Glutamatergic neuron (in vitro differentiated cells): ENCODE measurements around the gene SCGB2B2. TPM values are rescaled to one million over a fixed set of nuclear protein-coding genes. Genes with fewer than 3 reads are reported as not detected.
"Not testable (repeated sequence)": the region's sequence is repeated elsewhere in the genome, so short reads cannot be mapped to it uniquely, and the experiment has no call there.

Experiments used
- DNase-seq: peaks from one replicate; pipeline ENCODE4 v3.0.0; 2022
- H3K27ac Mint-ChIP-seq: one replicate; pipeline ENCODE4 v1.8.0; 2020; ENCODE audit warnings: mild to moderate bottlenecking, mixed read lengths, inconsistent platforms; ENCODE audit not compliant: unreplicated experiment
- H3K27me3 Mint-ChIP-seq: one replicate; pipeline ENCODE4 v1.8.0; 2020; ENCODE audit warnings: mild to moderate bottlenecking, moderate library complexity, mixed read lengths, inconsistent platforms; ENCODE audit not compliant: unreplicated experiment
- H3K36me3 Mint-ChIP-seq: one replicate; pipeline ENCODE4 v1.8.0; 2020; ENCODE audit warnings: mild to moderate bottlenecking, mixed read lengths, inconsistent platforms; ENCODE audit not compliant: unreplicated experiment
- H3K4me1 Mint-ChIP-seq: one replicate; pipeline ENCODE4 v1.8.0; 2020; ENCODE audit warnings: mild to moderate bottlenecking, low read depth, mixed read lengths, inconsistent platforms; ENCODE audit not compliant: unreplicated experiment
- H3K4me3 Mint-ChIP-seq: one replicate; pipeline ENCODE4 v1.8.0; 2020; ENCODE audit warnings: mild to moderate bottlenecking, mixed read lengths, inconsistent platforms; ENCODE audit not compliant: unreplicated experiment
- H3K9me3 Mint-ChIP-seq: one replicate; pipeline ENCODE4 v1.8.0; 2020; ENCODE audit warnings: mild to moderate bottlenecking, moderate library complexity, mixed read lengths, inconsistent platforms; ENCODE audit not compliant: unreplicated experiment
- CTCF ChIP-seq: fragments of 200-600 bp; sonication (generic); IDR thresholded peaks from one replicate; pipeline ENCODE4 v1.5.0; 2021; ENCODE audit not compliant: partially characterized antibody, unreplicated experiment
- total RNA-seq: library from RNA; stranded (reverse); fragmentation: NEBNext Ultra II Directional; extraction: Animal tissue kit (Norgen Biotek cat#: 25700); gene quantifications from one replicate; pipeline ENCODE4 v1.2.1, GENCODE V29; 2021; ENCODE audit not compliant: unreplicated experiment

SCGB2B2 gene
- total RNA-seq, 1 donor from 2014 or later, result 1.2 TPM

GRCh38 chr19:34666958-34667265 is 10.0 kb downstream of the SCGB2B2 start:
- Mint-ChIP-seq H3K4me1 (no peaks in the 10 kb centered on the region), H3K27ac (no peak overlapping the region), H3K4me3 (no peak overlapping the region), H3K9me3 (no peaks in the 10 kb centered on the region), H3K27me3 (peaks cover 12% of the 10 kb centered on the region), H3K36me3 (no peaks in the 10 kb centered on the region)
- no peak for DNase-seq
- no peak for TF ChIP-seq CTCF

- TF ChIP-seq CTCF, result no peak
- Mint-ChIP-seq H3K27ac (no peak overlapping the region), H3K27me3 (peaks cover 12% of the 10 kb centered on the region), H3K36me3 (no peaks in the 10 kb centered on the region), H3K4me1 (no peaks in the 10 kb centered on the region), H3K4me3 (no peak overlapping the region), H3K9me3 (no peaks in the 10 kb centered on the region)
- no peak for DNase-seq
Measured at GRCh38 chr19:34666200-34666957, 10.6 kb downstream of the SCGB2B2 start.

- H3K27me3 Mint-ChIP-seq, result peaks cover 12% of the 10 kb centered on the region
- not testable (repeated sequence) for DNase-seq, H3K27ac Mint-ChIP-seq, H3K9me3 Mint-ChIP-seq, H3K36me3 Mint-ChIP-seq, H3K4me1 Mint-ChIP-seq, H3K4me3 Mint-ChIP-seq
Measured at GRCh38 chr19:34665275-34665674, 11.7 kb downstream of the SCGB2B2 start.

- H3K27ac Mint-ChIP-seq, result no peak overlapping the region
- H3K4me1 Mint-ChIP-seq, result no peaks in the 10 kb centered on the region
- H3K9me3 Mint-ChIP-seq, result no peaks in the 10 kb centered on the region
- no peak overlapping the region for H3K4me3 Mint-ChIP-seq
- no peak for TF ChIP-seq CTCF
- H3K36me3 Mint-ChIP-seq, result no peaks in the 10 kb centered on the region
- no peak for DNase-seq
- H3K27me3 Mint-ChIP-seq, result peaks cover 12% of the 10 kb centered on the region
Measured at GRCh38 chr19:34664870-34665269, 12.1 kb downstream of the SCGB2B2 start.

- no peaks in the 10 kb centered on the region for H3K36me3 Mint-ChIP-seq
- no peak for TF ChIP-seq CTCF
- H3K4me3 Mint-ChIP-seq, result no peak overlapping the region
- no peak overlapping the region for H3K27ac Mint-ChIP-seq
- DNase-seq, result no peak
- peaks cover 12% of the 10 kb centered on the region for H3K27me3 Mint-ChIP-seq
- no peaks in the 10 kb centered on the region for H3K9me3 Mint-ChIP-seq
- H3K4me1 Mint-ChIP-seq, result no peaks in the 10 kb centered on the region
Measured at GRCh38 chr19:34664168-34664567, 12.8 kb downstream of the SCGB2B2 start.
